GM12878 (cell line): ENCODE results near the gene FTCDNL1. TPM values are rescaled to one million over a fixed set of nuclear protein-coding genes. Genes with fewer than 3 reads are reported as not detected.

Experiments
- ATAC-seq: fragments of 200-7000 bp; cut with Tn5 transposase; 3 replicates; pipeline ENCODE4 v1.9.1; 2020; ENCODE audit warnings: mild to moderate bottlenecking, moderate library complexity
- BruUV-seq: library from RNA; stranded (reverse); fragments of 400-500 nt; replicated peaks from 2 replicates; lab custom pipeline; 2021; lab: Mats Ljungman, UMichigan
- CTCF ChIA-PET: fragments of 300-600 bp; sonication (Branson Sonifier 250); formaldehyde crosslinking; extraction: SDS; loops from one replicate; lab custom pipeline; 2021; ENCODE audit warnings: inconsistent platforms; lab: Yijun Ruan, JAX
- POLR2A ChIA-PET: fragments of 350-600 bp; formaldehyde crosslinking; extraction: SDS; loops from one replicate; lab custom pipeline; 2021; ENCODE audit warnings: inconsistent platforms; lab: Charles Lee
- RAD21 ChIA-PET: fragments of 300-600 bp; sonication (Branson Sonifier 250); formaldehyde crosslinking; loops from one replicate; lab custom pipeline; 2023; ENCODE audit warnings: antibody characterized with exemption; ENCODE audit not compliant: unreplicated experiment; lab: Charles Lee
- SMC1A ChIA-PET: fragments of 300-600 bp; sonication (Branson Sonifier 250); formaldehyde crosslinking; loops from one replicate; lab custom pipeline; 2023; ENCODE audit not compliant: unreplicated experiment, uncharacterized antibody; lab: Charles Lee
- DNase-seq: peaks from one replicate; pipeline ENCODE4 v3.0.0-alpha.2; 2011; ENCODE audit warnings: low read depth, low spot score
- FAIRE-seq: peaks from 3 replicates; lab custom pipeline; 2011; peaks lifted over from hg19 to GRCh38; lab: Jason Lieb, UNC
- H2AFZ ChIP-seq: 2 replicates; pipeline ENCODE4 v1.6.0; 2011; ENCODE audit warnings: low read depth, low read length, control low read depth; ENCODE audit not compliant: control insufficient read depth
- H3K27ac ChIP-seq: 2 replicates; pipeline ENCODE4 v1.5.1; 2011; ENCODE audit warnings: control low read depth; ENCODE audit not compliant: control insufficient read depth, insufficient read depth
- H3K27me3 ChIP-seq, 2 experiments: replicated peaks in 1 of 2; 2 replicates each; pipeline versions ENCODE4 v1.6.0 to v1.6.1; 2011; ENCODE audit warnings: low read length in 1 of 2; ENCODE audit not compliant: control insufficient read depth in 2 of 2, insufficient read depth in 2 of 2
- H3K36me3 ChIP-seq, 2 experiments: 2 replicates each; pipeline ENCODE4 v1.5.1; 2011; ENCODE audit warnings: low read length in 1 of 2; ENCODE audit not compliant: control insufficient read depth in 2 of 2, insufficient read depth in 2 of 2
- H3K4me1 ChIP-seq: 2 replicates; pipeline ENCODE4 v1.6.1; 2011; ENCODE audit warnings: mild to moderate bottlenecking, low read length, moderate library complexity, mixed read lengths; ENCODE audit not compliant: control insufficient read depth, insufficient read depth
- H3K4me2 ChIP-seq: 2 replicates; pipeline ENCODE4 v1.6.0; 2011; ENCODE audit warnings: control low read depth; ENCODE audit not compliant: control insufficient read depth, insufficient read depth
- H3K4me3 ChIP-seq: fragments of 200-600 bp; sonication (generic); 2 replicates; pipeline ENCODE4 v1.5.1; 2016
- H3K79me2 ChIP-seq: 2 replicates; pipeline ENCODE4 v1.6.0; 2011; ENCODE audit warnings: low read length; ENCODE audit not compliant: control insufficient read depth, insufficient read depth
- H3K9ac ChIP-seq: 2 replicates; pipeline ENCODE4 v1.8.0; 2011; ENCODE audit warnings: low read length, control low read depth, mixed read lengths; ENCODE audit not compliant: control insufficient read depth, insufficient read depth
- H3K9me3 ChIP-seq: replicated peaks from 3 replicates; pipeline ENCODE4 v1.5.1; 2011; ENCODE audit warnings: mild to moderate bottlenecking, low read length; ENCODE audit not compliant: control insufficient read depth, insufficient read depth
- H4K20me1 ChIP-seq: 2 replicates; pipeline ENCODE4 v1.6.0; 2011; ENCODE audit not compliant: control insufficient read depth, insufficient read depth
- ASH2L ChIP-seq: fragments of 300-600, 200-600 bp; sonication (generic); IDR thresholded peaks from 2 replicates; pipeline ENCODE4 v1.6.1; 2017; ENCODE audit warnings: low read depth, mild to moderate bottlenecking, borderline replicate concordance
- ATF2 ChIP-seq: IDR thresholded peaks from 2 replicates; pipeline ENCODE4 v1.6.1; 2012; ENCODE audit warnings: low read length, inconsistent platforms
- BCLAF1 ChIP-seq: fragments of 450-650 bp; IDR thresholded peaks from 2 replicates; pipeline ENCODE4 v1.6.1; 2017; ENCODE audit warnings: antibody characterized with exemption, mild to moderate bottlenecking, moderate library complexity
- EED ChIP-seq: sonication (generic); IDR thresholded peaks from 2 replicates; pipeline ENCODE4 v1.6.1; 2016; ENCODE audit warnings: antibody characterized with exemption, low read depth
- ESRRA ChIP-seq: IDR thresholded peaks from 2 replicates; pipeline ENCODE4 v1.6.1; 2012; ENCODE audit warnings: mild to moderate bottlenecking, low read length, improper control_type of control experiment
- IRF4 ChIP-seq: IDR thresholded peaks from 2 replicates; pipeline ENCODE4 v1.6.1; 2011; ENCODE audit warnings: low read depth, low read length
- MEF2A ChIP-seq: IDR thresholded peaks from 2 replicates; pipeline ENCODE4 v1.6.1; 2011; ENCODE audit warnings: low read depth, mild to moderate bottlenecking, low read length, moderate library complexity; ENCODE audit not compliant: insufficient read depth
- MYB ChIP-seq: fragments of 150-350 bp; IDR thresholded peaks from 2 replicates; pipeline ENCODE4 v1.6.1; 2014; ENCODE audit warnings: mild to moderate bottlenecking, low read depth, low read length, borderline replicate concordance
- NR2C2 ChIP-seq: IDR thresholded peaks from 2 replicates; pipeline ENCODE4 v1.6.1; 2011; ENCODE audit warnings: borderline replicate concordance, low read depth; ENCODE audit not compliant: control insufficient read depth, insufficient read length
- NRF1 ChIP-seq: conservative IDR thresholded peaks from 2 replicates; pipeline ENCODE4 v1.6.1; 2011; ENCODE audit warnings: mild to moderate bottlenecking, low read depth, low read length, improper control_type of control experiment
- PKNOX1 ChIP-seq: fragments of 450-650 bp; IDR thresholded peaks from 2 replicates; pipeline ENCODE4 v1.6.1; 2016; ENCODE audit warnings: mild to moderate bottlenecking
- PML ChIP-seq: IDR thresholded peaks from 2 replicates; pipeline ENCODE4 v1.6.1; 2012; ENCODE audit warnings: low read length, inconsistent platforms
- PRDM15 ChIP-seq: fragments of 450-650 bp; formaldehyde crosslinking; IDR thresholded peaks from 2 replicates; pipeline ENCODE4 v1.4.0; 2020; ENCODE audit warnings: mild to moderate bottlenecking, moderate library complexity
- SIX5 ChIP-seq: IDR thresholded peaks from 2 replicates; pipeline ENCODE4 v1.6.1; 2011; ENCODE audit warnings: mild to moderate bottlenecking, low read depth, low read length, moderate library complexity; ENCODE audit not compliant: severe bottlenecking
- SREBF1 ChIP-seq: IDR thresholded peaks from 2 replicates; pipeline ENCODE4 v1.6.1; 2012; ENCODE audit warnings: mild to moderate bottlenecking, low read length
- WGBS: methylation state at CpG from one replicate; pipeline ENCODE4 v1.1.6; 2016; ENCODE audit warnings: low lambda C conversion rate; ENCODE audit not compliant: insufficient replicate concordance, insufficient coverage; ENCODE audit errors: missing lambda C conversion rate; 5-methylcytosine and 5-hydroxymethylcytosine counted together
- in situ Hi-C: fragments of 300-500 bp; cut with MboI; formaldehyde crosslinking; loops from 9 replicates; pipeline ENCODE4 v1.14.3; 2018; ENCODE audit warnings: mixed read lengths
- intact Hi-C: fragments of 100-400 bp; cut with micrococcal nuclease; formaldehyde crosslinking; loops from one replicate; pipeline ENCODE4 v1.14.2; 2022; ENCODE audit not compliant: unreplicated experiment
- polyA plus RNA-seq, 11 experiments: library from polyadenylated mRNA; depleted of rRNA in 4 of 11; unstranded in 6 of 11; stranded (reverse) in 5 of 11; fragments of >200 nt; fragmentation: Nextera tagmentation in 4 of 11; fragmentation: Illumina TruSeq in 1 of 11; extraction: Ambion mirVana in 4 of 11; extraction: Trizol in 1 of 11; gene quantifications; 1 replicate in 1 of 11; 2 replicates in 10 of 11; pipeline versions ENCODE4 v1.2.1 to v1.2.3, GENCODE V29; 2011 to 2016; ENCODE audit warnings: inconsistent platforms in 2 of 11, missing spikeins in 2 of 11, low read depth in 1 of 11
- total RNA-seq, 4 experiments: library from RNA; depleted of rRNA in 3 of 4; stranded (reverse); fragments of >200 nt in 3 of 4; fragmentation: Illumina TruSeq in 1 of 4; extraction: Trizol in 1 of 4; gene quantifications; 2 replicates each; pipeline versions ENCODE4 v1.2.1 to v1.2.3, GENCODE V29; 2013 to 2021

Gene FTCDNL1
- total and polyA plus RNA-seq, 10 of the 15 experiments (the other 5 are each of a cell fraction or from before 2014, with no cell fraction given), result 0.15 to 3.9 (median 2.0) TPM

- TF ChIP-seq NR2C2, result no peak
Measured at GRCh38 chr2:199882667-199883066, 31.7 kb upstream of the FTCDNL1 start (continued).

- Histone ChIP-seq H3K9me3 (peaks cover 5% of the 10 kb centered on the region; the same call in 1 of the 3 replicates), H3K36me3 (no peaks in the 10 kb centered on the region), H4K20me1 (no peaks in the 10 kb centered on the region), H3K4me2 (no peak overlapping the region), H3K4me3 (no peak overlapping the region), H2AFZ (no peak overlapping the region), H3K4me1 (no peaks in the 10 kb centered on the region), H3K27ac (no peak overlapping the region), H3K9ac (no peak overlapping the region), H3K27me3 (no peaks in the 10 kb centered on the region), H3K79me2 (no peaks in the 10 kb centered on the region)
- SMC1A ChIA-PET, result no interaction called here
- RAD21 ChIA-PET, result no interaction called here
- FAIRE-seq, result no peak
- POLR2A ChIA-PET, result no interaction called here
- CTCF ChIA-PET, result no interaction called here
- no peak for DNase-seq
- no peak for ATAC-seq
- WGBS, result 78% methylated on average over 1 of the region's 1 CpG
- no TSS peak for BruUV-seq
- in situ Hi-C loops, result no loop called here
- intact Hi-C loops, result no loop called here
- TF ChIP-seq ASH2L, result no peak
- TF ChIP-seq PRDM15 (CRISPR knock-in tag), result no peak
- TF ChIP-seq NRF1, result no peak
- no peak for TF ChIP-seq SIX5
- no peak for TF ChIP-seq PKNOX1
- no peak for TF ChIP-seq BCLAF1
- no peak for TF ChIP-seq ATF2
- no peak for TF ChIP-seq PML
- TF ChIP-seq EED, result no peak
- TF ChIP-seq MEF2A, result no peak
- TF ChIP-seq ESRRA, result no peak
- TF ChIP-seq IRF4, result no peak
- no peak for TF ChIP-seq MYB
- no peak for TF ChIP-seq SREBF1
Measured at GRCh38 chr2:199875400-199875799, 24.4 kb upstream of the FTCDNL1 start.
